Stimulated activated CD4-positive, alpha-beta T cell treated with anti-CD3 and anti-CD28 coated beads, Interleukin-4, amount 100 ng/mL, for 4 hours (primary cell): ENCODE measurements around the gene R3HDM4.

ENCODE experiments used
- DNase-seq, 2 experiments: peaks; one replicate each; pipeline ENCODE4 v3.0.0-alpha.2; 2020

Gene R3HDM4

GRCh38 chr19:872266-872951 lies 40.6 kb downstream of the R3HDM4 start:
- DNase-seq = peak; percentile 62 to 78

- peak in 1 of 2 experiments; percentile 17 for DNase-seq
Measured at GRCh38 chr19:871446-872265, 41.4 kb downstream of the R3HDM4 start.

GRCh38 chr19:870963-871401 lies 42.0 kb downstream of the R3HDM4 start:
- no peak for DNase-seq

GRCh38 chr19:870314-870713 lies 42.7 kb downstream of the R3HDM4 start:
- DNase-seq = no peak

- DNase-seq = no peak
Measured at GRCh38 chr19:869245-870177, 43.5 kb downstream of the R3HDM4 start.

- no peak for DNase-seq
Measured at GRCh38 chr19:868458-869244, 44.4 kb downstream of the R3HDM4 start.

- no peak for DNase-seq
Measured at GRCh38 chr19:867855-868457, 45.1 kb downstream of the R3HDM4 start.

GRCh38 chr19:867301-867793 lies 45.7 kb downstream of the R3HDM4 start:
- DNase-seq = no peak

- no peak for DNase-seq
Measured at GRCh38 chr19:866769-867300, 46.2 kb downstream of the R3HDM4 start.

GRCh38 chr19:863315-863620 lies 49.8 kb downstream of the R3HDM4 start:
- DNase-seq = no peak

- DNase-seq = peak; percentile 69 to 71
Measured at GRCh38 chr19:862581-863314, 50.3 kb downstream of the R3HDM4 start.

- peak; percentile 46 to 61 for DNase-seq
Measured at GRCh38 chr19:861756-862580, 51.1 kb downstream of the R3HDM4 start.

GRCh38 chr19:861141-861755 lies 51.8 kb downstream of the R3HDM4 start:
- DNase-seq = no peak

GRCh38 chr19:858868-859843 lies 53.9 kb downstream of the R3HDM4 start, which contains the start of gene CFD:
CFD (plus strand) TSS chr19:859664; CDS start chr19:859690, 26 bp downstream.
- DNase-seq = no peak

- no peak for DNase-seq
Measured at GRCh38 chr19:858284-858683, 54.7 kb downstream of the R3HDM4 start.

GRCh38 chr19:855566-856120 lies 57.4 kb downstream of the R3HDM4 start:
- DNase-seq = no peak

GRCh38 chr19:855142-855541 lies 57.9 kb downstream of the R3HDM4 start:
- no peak for DNase-seq

- DNase-seq = no peak
Measured at GRCh38 chr19:854549-854948, 58.5 kb downstream of the R3HDM4 start.
